KBM-7 (cell line): ENCODE results near the gene HDAC5.
A peak's percentile ranks its signal among the peaks of the same experiment; 100 is the strongest.
"Not testable (repeated sequence)": the region's sequence is repeated elsewhere in the genome, so short reads cannot be mapped to it uniquely, and the experiment has no call there.

Experiments used
- DNase-seq: peaks from one replicate; pipeline ENCODE4 v3.0.0-alpha.2; 2015
- in situ Hi-C: fragments of 300-500 bp; cut with MboI; formaldehyde crosslinking; loops from 2 replicates; pipeline ENCODE4 v1.14.3; 2020; ENCODE audit warnings: low sequenced_read_pairs, low pct_unique_long_range_greater_than_20kb, mixed read lengths

Gene HDAC5

DNA sequence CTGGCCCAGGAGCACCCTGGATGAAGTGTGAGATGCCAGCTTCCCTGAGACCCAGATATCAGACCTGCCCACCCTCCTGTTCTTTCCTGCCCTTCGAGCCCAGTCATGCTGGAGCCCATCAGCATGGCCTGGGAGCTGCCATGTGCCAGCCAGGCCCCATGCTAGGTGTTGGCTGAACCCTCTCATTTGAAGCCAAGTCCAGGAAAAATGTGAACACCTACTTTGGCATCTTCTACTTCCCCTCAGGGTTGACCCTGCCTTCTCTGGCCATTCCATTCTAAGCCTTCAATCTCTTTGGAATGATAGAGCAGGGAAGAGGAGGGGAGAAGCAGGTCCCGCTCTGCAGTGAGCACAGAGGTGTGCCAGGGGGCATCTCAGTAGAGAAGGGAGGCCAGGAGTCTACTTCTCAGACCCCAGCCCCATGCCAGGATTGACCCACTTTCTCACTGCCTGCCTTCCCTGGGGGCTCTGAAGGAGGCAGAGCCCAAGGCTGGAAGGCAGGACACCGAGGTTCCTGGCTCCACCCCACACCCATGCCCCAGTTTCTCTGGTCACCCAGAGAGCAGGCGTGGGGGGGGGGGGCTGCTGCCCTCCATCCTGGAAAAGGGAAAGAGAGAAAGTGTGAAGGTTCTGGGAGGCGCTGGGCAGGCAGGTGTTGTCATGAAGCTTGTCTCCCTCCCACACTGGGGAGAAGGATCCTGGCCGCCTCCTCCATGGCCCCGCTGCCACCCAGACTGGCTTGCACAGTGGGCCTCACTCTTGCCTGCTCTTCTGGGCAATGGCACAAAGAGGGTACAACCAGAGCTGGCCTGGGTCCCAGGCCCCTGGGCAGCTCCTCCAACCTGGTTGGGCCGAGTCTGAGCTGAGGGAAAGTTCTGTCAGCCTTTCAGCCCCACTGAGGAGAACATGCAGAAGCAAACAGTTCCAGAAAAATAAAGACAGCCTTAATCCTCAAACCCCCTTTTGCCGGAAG is 9.3 kb downstream of the HDAC5 start:
- in situ Hi-C loops, result no loop called here
- DNase-seq, result no peak

DNA sequence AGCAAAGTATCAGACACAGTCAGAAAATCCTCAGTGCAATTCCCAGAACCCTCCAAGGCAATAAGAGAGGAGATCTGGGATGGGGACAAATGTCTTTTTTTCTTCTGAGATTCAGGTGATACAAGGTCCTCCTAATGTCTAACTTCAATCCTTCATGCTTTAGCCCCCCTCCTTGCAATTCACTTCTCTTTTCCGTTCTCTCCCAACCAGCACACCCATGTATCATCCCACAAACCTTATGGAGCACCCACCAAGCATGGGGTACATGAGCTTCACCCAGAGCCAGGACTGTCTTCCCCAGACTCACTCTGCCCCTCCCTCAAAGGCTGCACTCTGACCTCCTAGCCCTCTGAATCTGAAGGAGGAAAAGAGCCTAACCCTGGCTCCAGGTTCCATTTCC is 10.1 kb downstream of the HDAC5 start:
- in situ Hi-C loops, result no loop called here
- no peak for DNase-seq

DNA sequence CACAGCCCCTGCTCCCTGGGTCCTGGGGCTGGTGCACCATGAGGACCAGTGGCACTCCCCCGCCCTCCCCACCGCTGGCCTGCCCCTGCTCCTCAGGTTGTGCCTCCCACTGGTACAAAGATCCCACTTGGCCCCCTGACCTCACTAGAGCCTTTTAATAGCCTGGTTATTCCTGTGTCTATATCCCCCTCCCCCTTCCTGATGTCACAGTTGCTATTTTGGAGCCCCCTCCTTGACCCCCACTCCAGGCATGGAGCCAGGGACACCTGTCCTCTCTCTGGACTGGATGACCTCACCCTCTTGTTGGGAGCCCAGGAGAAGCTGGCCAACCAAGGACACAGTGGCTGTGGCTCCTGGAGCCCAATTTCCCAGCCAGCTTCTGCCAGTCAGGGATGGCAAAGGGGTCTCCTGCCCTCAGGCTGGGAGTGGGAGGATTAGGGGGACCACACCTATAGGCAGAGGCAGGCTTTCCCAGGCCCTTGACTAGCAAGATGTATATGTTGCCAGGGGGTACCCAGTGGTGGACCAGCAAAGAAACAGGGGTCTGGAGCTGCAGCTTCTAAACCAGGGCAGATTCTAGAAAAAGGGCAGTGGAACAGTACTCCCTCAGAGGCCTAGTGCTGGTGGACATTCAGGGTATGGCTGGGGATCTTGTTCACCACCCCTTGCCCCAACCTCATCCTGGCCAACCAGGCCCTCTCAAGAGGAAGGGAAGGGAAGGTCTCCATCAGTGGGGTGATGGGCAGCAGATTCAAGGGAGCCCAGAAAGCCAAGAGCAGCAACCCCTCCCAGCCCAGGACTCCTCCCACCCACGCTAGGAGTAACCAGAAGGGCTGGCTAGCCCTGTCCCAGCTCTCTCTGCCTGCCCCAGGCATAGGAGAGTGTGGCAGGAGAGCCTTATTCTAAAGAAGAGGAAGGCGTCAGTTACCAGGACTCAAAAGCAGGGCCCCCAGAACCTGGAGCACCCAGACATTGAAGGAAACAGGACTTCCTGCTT is 10.9 kb downstream of the HDAC5 start:
- no peak for DNase-seq
- in situ Hi-C loops, result no loop called here

DNA sequence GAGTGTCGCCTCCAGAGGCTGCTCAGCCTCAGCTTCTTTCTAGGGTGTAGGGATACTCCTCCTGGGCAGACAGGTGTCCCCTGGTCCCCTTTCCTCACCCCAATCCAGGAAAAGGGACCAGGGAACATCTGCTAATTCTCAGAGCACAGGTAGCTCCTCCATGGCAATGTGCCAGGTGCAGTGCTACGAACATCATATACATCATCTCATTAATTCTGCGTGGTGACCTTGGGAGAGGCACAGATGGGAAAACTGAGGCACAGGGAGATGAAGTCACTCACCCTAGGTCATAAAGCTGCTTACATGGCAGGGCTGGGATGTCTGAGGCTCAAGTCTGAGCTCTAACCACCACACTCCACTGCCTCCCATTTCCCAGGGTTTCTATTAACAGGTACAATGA is 11.7 kb downstream of the HDAC5 start:
- in situ Hi-C loops, result no loop called here
- DNase-seq, result no peak

DNA sequence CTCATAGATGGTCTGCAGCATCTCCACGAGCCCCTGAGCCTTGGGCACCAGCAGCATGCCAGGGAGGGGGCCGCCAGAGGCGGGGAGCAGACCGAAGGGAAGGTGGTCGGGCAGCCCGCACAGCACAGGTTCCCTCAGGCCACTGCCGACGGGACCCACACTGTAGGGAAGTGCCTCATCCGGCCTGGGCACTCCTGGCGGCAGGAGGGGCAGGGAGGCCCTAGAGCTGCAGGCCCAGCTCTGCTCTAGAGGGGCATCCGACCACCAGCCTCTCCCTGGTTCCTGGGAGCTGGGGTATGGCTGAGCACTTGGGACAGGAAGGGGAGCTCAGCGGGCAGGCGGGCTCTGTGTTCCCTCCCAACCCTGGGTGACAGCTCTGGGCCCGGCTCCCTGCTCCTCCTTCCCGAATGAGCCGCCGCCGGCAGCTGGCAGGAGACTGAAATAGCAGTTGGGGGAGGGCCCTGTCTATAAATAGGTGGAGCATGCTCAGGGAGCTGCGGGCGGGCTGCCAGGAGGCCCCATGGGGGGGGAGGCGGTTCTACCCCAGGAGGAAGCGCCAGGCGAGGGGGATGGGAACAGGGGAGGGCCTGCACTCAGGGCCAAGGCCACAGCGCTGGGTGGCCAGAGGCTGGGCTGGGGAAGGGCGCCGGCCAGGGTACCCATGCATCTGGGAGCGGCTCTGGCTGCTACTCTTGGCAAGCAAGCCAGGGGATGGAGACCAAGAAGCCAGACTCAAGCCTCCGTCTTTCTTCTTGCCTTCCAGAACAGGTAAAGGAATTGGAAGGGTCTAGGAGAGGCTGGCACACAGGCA is 12.4 kb downstream of the HDAC5 start:
- DNase-seq, result peak; percentile 97
- in situ Hi-C loops, result no loop called here

DNA sequence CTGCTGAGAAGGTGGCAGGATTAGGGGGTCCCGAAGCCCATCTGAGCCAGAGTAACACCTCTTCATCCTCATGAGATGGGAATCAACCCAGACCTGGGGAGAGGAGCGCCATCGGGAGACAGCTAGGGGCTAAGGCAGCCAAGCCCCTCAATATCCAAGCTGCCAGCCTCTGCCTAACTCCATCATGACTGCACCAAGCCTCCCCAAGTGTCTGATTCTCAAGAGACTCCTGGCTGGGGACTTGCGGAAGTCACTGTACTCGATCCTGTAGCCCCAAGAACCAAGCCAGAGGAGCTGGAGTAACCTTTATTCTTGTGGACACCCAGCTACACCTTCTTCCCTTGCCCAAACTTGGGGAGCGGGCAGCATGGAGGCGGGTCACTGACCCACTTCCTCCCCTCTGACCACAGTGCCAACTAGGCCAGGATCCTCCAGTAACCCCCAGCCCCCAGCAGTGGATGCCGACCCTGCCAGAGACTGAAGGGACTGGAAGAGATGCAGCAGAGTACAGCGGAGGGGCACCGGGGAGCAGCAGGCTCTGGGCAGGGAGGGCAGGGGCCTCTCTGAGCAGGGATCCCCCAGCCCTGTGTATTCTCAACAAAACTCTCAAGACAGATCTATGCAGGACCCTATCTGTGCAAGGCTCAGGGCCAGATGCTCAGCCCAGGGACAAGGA is 13.3 kb downstream of the HDAC5 start:
- DNase-seq, result no peak
- in situ Hi-C loops, result no loop called here

DNA sequence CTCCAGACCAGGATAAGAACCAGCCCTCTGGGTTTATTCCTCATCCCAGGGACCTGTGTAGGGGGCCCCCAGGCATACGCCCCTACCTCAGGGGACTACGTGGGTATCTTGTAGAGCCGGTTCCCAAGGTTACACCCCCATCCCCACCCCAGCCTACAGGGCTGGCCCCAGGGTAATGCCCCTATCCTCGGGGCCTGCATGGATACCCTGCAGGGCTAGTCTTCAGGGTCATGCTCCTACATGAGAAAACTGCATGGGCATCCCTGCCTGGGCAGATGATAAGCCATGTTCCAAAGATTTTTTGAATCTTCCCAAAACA is 14.2 kb downstream of the HDAC5 start:
- in situ Hi-C loops, result no loop called here
- DNase-seq, result no peak

DNA sequence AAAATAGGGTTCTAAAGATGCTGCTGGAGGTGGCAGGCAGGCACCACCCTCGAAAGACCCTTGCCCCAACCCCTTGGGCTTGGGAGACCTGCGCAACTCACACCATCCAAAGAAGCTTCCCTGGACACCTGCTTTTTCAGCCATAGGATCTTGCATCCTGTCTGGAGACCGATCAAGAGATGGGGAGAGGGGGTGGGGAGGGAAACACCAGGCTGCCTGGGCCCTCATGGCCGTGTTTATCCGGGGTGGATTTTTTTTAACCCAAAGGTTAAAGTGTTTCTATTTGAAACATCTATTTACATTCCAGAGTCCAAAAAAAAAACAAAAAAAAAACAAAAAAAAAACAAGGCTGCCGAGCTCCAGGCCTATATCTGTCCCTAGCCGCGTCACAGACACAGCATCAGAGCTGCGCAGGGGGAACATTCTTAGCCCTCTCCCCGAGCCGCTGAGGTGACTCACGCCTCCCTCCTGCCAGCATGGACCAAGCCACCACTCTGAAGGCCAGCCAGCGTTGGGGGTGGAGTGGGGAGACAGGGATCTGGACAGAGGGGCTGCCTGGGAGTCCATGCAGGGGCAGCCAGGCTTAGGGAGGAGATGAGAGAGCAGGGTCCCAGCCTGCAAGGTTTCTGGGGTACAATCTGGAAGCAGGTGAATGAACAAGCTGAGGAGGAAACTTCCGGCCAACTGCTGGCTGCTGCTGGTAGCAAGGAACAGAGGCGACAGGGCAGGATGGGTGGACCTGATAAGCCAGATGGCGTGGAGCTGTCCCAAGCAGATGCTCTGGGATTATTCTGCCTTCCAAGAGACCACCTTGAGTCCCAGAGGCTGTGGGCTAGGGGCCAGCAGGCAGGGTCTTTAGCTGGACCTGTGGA is 14.8 kb downstream of the HDAC5 start:
- DNase-seq, result no peak
- in situ Hi-C loops, result no loop called here

DNA sequence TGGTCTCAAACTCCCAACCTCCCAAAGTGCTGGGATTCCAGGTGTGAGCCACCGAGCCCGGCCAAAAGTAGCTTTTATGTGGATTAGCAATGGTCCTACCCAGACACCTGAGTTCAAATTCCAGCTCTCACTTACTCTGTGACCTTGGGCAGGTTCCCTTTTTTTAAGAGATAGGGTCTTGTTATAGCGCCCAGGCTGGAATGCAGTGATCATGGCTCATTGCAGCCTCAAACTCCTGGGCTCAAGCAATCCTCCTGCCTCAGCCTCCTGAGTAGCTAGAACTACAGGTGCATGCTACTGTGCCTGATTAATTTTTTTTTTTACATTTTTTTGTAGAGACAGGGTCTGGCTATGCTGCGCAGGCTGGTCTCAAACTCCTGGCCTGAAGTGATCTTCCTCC is 16.6 kb downstream of the HDAC5 start:
- in situ Hi-C loops, result no loop called here
- no peak for DNase-seq

DNA sequence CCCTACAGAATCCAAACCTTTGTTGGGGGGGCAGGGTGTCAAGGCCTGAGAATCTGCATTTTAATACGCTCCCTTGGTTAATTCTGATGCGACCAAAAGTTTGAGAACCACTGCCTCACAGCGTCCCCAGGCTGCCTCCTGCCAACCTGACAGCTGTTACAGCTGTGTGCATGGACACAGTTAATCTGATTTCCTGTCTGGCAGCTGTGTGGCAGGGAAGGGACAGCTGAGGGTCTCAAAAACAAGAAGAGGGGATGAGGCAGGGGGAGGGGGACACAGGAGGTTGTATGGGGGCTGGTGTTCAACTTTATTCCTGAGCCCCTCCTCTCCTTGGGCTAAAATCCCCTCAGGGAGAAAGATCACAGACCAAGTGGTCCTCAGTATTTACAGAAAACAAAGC is 17.5 kb downstream of the HDAC5 start:
- in situ Hi-C loops, result no loop called here
- no peak for DNase-seq

DNA sequence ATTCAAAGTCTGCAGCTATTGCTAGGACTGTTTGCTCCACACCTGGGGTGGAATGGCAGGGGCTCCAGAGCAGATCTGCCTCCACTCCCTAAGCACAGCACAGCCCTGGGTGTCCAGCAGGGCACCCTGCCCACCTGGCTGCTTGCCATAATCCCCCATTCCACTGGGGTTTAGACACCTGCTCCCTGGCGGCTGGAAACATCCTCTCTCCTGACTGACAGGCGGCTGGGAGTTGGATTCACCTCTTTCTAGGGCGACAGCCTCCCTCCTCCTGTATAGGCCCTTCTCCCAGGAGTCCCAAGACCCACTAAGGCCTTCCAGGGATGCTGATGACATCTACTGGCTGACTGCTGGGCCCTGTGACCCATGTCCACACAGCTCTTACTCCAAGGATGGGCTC is 18.0 kb downstream of the HDAC5 start:
- in situ Hi-C loops, result no loop called here
- DNase-seq, result no peak

DNA sequence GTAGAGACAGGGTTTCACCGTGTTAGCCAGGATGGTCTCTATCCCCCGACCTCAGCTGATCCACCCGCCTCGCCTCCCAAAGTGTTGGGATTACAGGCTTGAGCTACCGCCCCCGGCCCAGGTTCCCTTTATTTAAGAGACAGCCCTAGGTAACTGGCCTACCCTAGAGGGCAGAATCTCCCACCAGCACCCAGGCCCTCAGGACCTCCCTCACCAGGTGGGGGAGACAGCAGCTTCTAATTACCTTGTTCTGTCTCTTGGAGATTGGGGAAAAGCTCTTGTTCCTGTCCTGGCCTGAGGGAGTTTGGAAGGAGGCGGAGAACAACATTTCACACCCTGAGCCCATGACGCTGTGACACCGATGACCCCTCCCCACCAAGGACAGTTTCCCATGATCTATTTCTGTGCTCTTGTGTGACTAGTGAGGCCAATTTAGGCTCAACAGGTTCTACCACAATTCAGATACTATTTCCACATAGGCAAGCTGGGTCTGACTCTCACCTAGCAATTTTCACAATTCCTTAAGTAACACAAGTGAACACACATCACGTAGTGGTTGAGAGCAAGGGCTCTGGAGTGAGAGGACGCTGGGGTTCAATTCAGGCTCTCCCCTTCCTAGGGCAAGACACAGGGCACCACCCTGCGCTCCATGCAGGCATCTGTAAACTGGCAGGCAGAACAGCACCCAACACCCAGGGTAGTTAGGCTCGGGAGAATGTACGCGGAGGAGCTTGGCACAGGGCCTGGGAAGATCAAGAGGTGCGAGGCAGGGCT is 20.4 kb downstream of the HDAC5 start:
- in situ Hi-C loops, result no loop called here
- DNase-seq, result no peak

DNA sequence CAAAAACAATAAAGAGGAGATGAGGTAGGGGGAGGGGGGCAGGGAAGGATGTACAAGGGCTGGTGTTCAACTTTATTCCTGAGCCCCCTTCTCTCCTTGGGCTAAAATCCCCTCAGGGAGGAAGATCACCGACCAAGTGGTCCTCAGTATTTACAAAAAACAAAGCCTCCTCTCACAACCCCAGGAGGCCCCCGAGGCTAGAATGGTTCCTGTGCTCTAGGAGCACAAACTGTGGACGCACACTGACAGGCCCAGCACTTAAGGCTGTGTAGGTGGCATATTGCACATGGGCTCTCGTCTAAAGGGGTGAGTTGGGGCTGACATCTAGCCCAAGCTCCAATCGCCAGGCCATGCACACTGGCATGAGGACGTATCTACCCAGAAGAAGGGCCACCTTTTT is 21.6 kb downstream of the HDAC5 start:
- DNase-seq, in situ Hi-C loops: not testable (repeated sequence)

DNA sequence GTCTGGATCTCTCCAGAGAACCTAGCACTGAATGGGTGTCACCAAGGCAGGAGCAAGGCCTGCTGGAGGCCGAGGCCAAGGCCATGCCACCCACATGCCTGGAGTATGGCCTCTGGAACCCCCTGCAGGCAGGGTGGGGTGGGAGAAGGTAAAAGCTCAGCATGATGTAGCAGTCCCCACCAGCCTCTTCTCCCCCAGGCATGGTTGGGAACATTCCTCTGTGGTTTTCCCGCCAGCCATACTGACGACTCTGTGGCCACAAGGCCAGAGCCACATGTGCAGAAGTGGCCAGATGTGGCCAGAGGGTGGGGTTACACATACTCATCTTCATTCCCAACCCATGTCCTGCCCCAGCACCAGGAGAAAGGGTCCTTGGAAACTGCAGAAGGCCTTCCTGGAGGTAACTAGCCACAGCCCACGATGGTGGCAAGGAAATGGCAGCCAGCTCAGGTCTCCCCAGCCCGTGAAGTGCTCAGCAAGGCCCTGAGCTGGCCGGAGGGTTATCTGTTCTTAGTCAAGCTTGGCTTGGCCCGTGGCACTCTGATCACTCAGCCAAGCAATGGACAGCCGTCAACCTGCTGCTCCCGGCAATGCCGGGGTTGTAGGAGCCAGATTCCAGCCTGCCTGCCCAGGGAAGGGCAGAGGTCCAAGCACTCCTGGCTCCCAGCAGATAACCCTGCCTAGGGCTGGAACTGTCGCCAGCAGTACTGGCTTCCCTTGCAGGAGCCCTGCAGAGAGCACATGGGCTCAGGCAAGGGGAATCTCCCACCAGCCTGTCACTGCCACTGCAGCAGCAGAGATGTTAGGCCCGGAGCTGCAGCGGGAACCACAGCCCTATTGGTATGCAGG is 26.1 kb downstream of the HDAC5 start:
- DNase-seq, result peak; percentile 45

DNA sequence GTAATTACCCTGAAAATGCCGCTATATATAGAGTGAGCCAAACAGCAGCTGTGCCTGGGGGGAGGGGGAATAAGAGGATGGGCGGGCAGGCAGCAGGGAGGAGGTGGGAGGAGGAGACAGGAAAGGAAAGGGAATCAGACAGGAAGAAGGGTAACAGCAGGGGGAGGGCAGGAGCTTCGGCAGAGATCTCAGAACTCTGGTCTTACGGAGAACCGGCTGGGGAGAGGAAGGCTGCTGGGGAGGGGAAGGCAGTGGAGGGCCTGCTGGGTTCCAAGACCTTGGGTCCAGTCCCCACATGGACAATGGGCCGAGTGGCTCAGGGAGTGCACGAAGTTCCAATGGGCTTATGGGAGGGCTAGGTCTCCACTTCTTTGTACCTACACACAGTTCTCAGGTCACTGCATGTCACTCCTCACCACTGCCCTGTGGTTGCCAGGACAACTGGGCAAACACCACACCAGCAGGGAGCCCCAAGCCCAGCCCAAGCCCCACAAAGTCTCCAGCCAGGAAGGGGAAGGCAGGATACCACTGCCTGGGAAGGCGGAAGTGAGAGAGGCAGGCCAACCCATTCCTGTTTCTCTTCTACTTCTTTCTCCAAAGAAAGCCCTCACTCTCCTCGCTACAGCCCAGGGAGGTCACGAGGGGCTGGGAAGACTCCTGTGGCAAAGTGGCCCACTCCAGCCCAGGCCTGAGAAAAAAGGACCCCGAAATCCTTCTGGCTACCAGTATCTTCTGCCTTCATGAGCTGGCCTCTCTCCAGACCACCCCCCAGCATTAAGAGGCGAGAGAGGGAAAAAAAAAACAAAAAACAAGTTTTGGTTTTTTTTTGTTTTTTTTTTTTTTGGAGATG is 27.6 kb downstream of the HDAC5 start:
- peak; percentile 97 for DNase-seq
- in situ Hi-C loops, result no loop called here

More for the DNA sequence above, 26.1 kb downstream of the HDAC5 start:
- in situ Hi-C loops, result no loop called here

DNA sequence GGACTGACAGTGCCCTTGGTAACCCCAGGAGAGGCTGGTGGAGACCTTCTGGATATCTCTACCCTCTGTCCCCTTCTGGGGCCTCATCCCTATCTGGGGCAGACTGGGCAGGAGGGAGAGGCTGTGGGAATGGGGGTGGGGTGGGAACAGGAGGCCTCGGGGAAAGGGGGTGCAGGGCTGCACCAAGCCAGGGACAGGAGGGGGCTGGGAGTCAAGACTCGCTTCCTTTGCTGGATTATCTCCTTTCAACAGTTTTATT is 28.1 kb downstream of the HDAC5 start:
- in situ Hi-C loops, result no loop called here

More for the DNA sequence above, 28.1 kb downstream of the HDAC5 start:
- no peak for DNase-seq
